ENCODE measurements around the gene AKAP5. TPM values are rescaled to one million over a fixed set of nuclear protein-coding genes. Genes with fewer than 3 reads are reported as not detected.
A peak's percentile ranks its signal among the peaks of the same experiment; 100 is the strongest.

Gene AKAP5
- total and polyA plus RNA-seq, 2 donors from 2014 or later, result 0.71 to 5.1 TPM

DNA sequence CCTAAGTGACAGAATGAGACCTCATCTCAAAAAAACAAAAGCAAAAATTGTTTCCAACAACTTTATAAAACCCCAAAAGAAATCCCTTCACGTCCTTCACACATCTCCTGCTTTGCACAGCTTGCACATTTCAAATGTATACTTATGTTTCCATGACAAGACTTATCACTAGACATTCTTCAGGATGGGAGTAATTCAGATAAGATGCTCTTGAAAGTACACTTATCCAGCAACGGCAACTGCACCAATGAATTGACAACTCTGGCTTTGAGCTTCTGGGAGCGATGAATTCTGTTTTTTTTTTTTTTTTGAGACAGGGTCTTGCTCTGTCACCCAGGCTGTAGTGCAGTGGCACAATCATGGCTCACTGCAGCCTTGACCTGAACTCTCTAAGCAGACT, 30.8 kb upstream of the AKAP5 start:
- no peak for TF ChIP-seq CTCF (IDR thresholded peaks at IDR 0.05; ENCODE audit: borderline replicate concordance, extremely low read depth, insufficient read depth)
- H3K27me3 ChIP-seq (ENCODE audit: control insufficient read depth, insufficient read depth, low read length), result no peaks in the 10 kb centered on the region
- H3K36me3 ChIP-seq (ENCODE audit: control insufficient read depth in 2 of 3, insufficient read depth in 3 of 3, low read length in 3 of 3), result peaks cover 0 to 23% (median 7%) of the 10 kb centered on the region in 3 donors
- intact Hi-C loops (cut with DNase I), result no loop called here
- peaks cover 0 to 21% (median 0%) of the 10 kb centered on the region in 3 donors for H3K4me1 ChIP-seq (ENCODE audit: control insufficient read depth in 2 of 3, insufficient read depth in 2 of 3, low read depth in 1 of 3, low read length in 3 of 3)
- H3K4me3 ChIP-seq (ENCODE audit: low read length in 3 of 3), result no peak overlapping the region
- DNase-seq, result no peak
- no peak overlapping the region for H3K27ac ChIP-seq (ENCODE audit: low read depth in 2 of 2, low read length in 2 of 2)
- FAIRE-seq, result no peak
- no peak overlapping the region for H3K9ac ChIP-seq (ENCODE audit: low read length in 3 of 3)
- no peaks in the 10 kb centered on the region for H3K9me3 ChIP-seq (ENCODE audit: control insufficient read depth in 2 of 3, insufficient read depth in 1 of 3, low read length in 3 of 3)

GRCh38 chr14:64438181-64438841, 27.0 kb upstream of the AKAP5 start:
- Histone ChIP-seq H3K27ac (ENCODE audit: low read depth in 2 of 2, low read length in 2 of 2) (peak overlapping the region; percentile 60 to 63), H3K27me3 (ENCODE audit: control insufficient read depth, insufficient read depth, low read length) (no peaks in the 10 kb centered on the region), H3K9me3 (ENCODE audit: control insufficient read depth in 2 of 3, insufficient read depth in 1 of 3, low read length in 3 of 3) (no peaks in the 10 kb centered on the region), H3K4me3 (ENCODE audit: low read length in 3 of 3) (no peak overlapping the region), H3K36me3 (ENCODE audit: control insufficient read depth in 2 of 3, insufficient read depth in 3 of 3, low read length in 3 of 3) (peaks cover 3 to 16% (median 6%) of the 10 kb centered on the region in 3 donors), H3K9ac (ENCODE audit: low read length in 3 of 3) (no peak overlapping the region), H3K4me1 (ENCODE audit: control insufficient read depth in 2 of 3, insufficient read depth in 2 of 3, low read depth in 1 of 3, low read length in 3 of 3) (peaks cover 0 to 21% (median 2%) of the 10 kb centered on the region in 3 donors)
- FAIRE-seq, result peak; percentile 11
- TF ChIP-seq CTCF (IDR thresholded peaks at IDR 0.05; ENCODE audit: borderline replicate concordance, extremely low read depth, insufficient read depth), result no peak
- intact Hi-C loops (cut with DNase I), result no loop called here
- peak in 2 of 5 donors; percentile 67 for DNase-seq

- peaks cover 0 to 21% (median 2%) of the 10 kb centered on the region in 3 donors for H3K4me1 ChIP-seq (ENCODE audit: control insufficient read depth in 2 of 3, insufficient read depth in 2 of 3, low read depth in 1 of 3, low read length in 3 of 3)
- peak overlapping the region; percentile 60 to 63 for H3K27ac ChIP-seq (ENCODE audit: low read depth in 2 of 2, low read length in 2 of 2)
- H3K9ac ChIP-seq (ENCODE audit: low read length in 3 of 3), result no peak overlapping the region
- no peaks in the 10 kb centered on the region for H3K27me3 ChIP-seq (ENCODE audit: control insufficient read depth, insufficient read depth, low read length)
- no peak for DNase-seq
- H3K4me3 ChIP-seq (ENCODE audit: low read length in 3 of 3), result no peak overlapping the region
- H3K9me3 ChIP-seq (ENCODE audit: control insufficient read depth in 2 of 3, insufficient read depth in 1 of 3, low read length in 3 of 3), result no peaks in the 10 kb centered on the region
- H3K36me3 ChIP-seq (ENCODE audit: control insufficient read depth in 2 of 3, insufficient read depth in 3 of 3, low read length in 3 of 3), result peaks cover 3 to 21% (median 9%) of the 10 kb centered on the region in 3 donors
- no peak for TF ChIP-seq CTCF (IDR thresholded peaks at IDR 0.05; ENCODE audit: borderline replicate concordance, extremely low read depth, insufficient read depth)
- FAIRE-seq, result no peak
- intact Hi-C loops (cut with DNase I), result no loop called here
Measured at GRCh38 chr14:64439141-64439540, 26.2 kb upstream of the AKAP5 start.
